Measurements from ENCODE around the gene TASP1.

The TASP1 gene

DNA sequence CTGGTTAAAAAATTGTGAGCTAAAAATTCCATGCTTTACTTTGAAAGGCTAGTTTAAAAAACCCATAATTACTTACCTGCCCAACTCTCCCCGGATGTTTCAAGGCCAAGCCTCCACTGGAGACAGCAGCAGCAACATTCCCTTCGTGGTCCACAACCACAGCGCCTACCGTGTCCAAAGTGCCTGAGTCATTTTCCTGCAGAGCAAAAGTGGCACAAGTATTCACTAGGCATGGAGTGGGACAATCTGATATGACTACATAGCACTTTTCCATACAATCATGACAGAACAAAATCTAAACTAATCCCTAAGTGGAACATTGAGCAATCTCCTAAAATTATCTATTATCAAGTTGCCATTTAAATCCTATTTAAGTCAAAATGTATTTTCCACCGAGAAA is 104.8 kb downstream of the TASP1 start:
- TF ChIP-seq CTCF (IDR thresholded peaks at IDR 0.05; ENCODE audit: extremely low read depth, missing control alignments): no peak
- no peak for DNase-seq (ENCODE audit: low spot score)

DNA sequence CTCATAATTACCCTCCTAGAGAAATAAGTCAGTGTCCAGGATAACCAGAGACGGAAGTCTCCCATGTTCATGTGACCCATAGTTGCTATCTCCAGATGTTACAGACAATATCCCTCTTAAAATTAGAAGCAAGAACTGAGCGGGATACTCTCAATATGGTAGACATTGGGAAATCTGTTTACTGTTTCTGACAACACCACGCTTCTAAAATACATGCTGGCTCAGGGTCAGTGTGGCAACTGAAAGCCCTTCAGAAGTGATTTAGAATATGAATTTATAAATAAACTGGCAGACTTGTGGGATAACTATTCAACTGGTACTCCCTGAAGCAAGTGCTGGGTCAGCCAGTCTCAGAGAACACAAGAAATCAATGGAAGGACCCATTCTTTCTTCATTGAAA is 108.6 kb downstream of the TASP1 start:
- DNase-seq (ENCODE audit: low spot score): no peak

DNA sequence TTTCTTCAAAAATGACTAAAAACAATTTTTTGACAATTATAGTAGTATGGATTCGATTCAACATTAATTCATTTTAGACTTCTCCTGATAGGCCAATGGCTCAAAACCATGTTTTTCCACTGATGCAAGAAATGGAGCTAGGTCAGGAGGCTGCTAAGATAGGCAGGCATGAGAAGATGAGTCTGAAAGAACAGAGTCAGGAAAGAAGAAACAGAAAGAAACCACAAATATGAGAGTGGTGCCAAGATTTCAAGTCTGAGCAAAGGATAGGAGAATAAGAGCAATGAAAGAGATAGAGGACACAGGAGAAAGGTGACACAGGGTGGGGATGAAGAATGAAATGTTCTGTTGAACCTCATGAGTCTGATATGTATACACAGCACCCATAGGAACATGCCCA is 112.2 kb downstream of the TASP1 start:
- TF ChIP-seq CTCF (IDR thresholded peaks at IDR 0.05; ENCODE audit: extremely low read depth, missing control alignments): no peak
- no peak for DNase-seq (ENCODE audit: low spot score)

More for the DNA sequence above, 108.6 kb downstream of the TASP1 start:
- TF ChIP-seq CTCF (IDR thresholded peaks at IDR 0.05; ENCODE audit: extremely low read depth, missing control alignments): no peak

DNA sequence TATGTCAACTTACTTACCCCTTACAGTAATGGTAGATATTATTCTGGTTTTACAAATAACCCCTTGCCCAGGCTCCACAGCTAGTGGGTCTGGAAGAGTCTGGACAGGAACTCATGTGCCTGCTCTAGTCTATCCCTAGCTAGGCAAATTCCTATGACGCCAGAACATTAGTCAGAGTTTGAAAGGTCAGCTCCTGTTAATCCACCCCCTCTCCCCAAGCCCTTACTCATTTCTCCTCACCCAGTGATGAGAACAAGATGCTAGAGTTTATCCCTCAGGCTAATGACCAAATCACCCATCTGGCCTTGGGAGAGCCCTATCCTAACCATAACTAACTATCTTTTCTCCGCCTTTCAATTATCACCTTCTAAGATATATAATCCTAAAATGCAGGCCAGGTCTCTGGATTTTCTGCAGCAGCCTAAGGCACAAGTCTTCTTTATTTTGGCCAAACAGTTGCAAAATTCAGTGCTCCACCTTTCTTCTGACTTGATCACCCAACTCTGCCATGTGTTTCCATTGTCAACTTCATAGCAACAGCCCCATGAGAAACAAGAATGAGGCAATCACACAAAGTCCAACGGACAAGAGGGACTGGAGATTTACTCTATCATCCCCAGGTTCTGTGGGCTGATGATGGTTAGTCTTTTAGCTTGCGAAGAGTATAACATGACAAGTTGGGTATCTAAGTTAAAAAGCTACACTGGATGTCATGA is 113.3 kb downstream of the TASP1 start:
- no peak for TF ChIP-seq CTCF (IDR thresholded peaks at IDR 0.05; ENCODE audit: extremely low read depth, missing control alignments)
- DNase-seq (ENCODE audit: low spot score): no peak

GRCh38 chr20:13524339-13524738 is 114.4 kb downstream of the TASP1 start:
- no peak for TF ChIP-seq CTCF (IDR thresholded peaks at IDR 0.05; ENCODE audit: extremely low read depth, missing control alignments)
- no peak for DNase-seq (ENCODE audit: low spot score)

GRCh38 chr20:13517831-13518230 is 120.9 kb downstream of the TASP1 start:
- no peak for DNase-seq (ENCODE audit: low spot score)
- TF ChIP-seq CTCF (IDR thresholded peaks at IDR 0.05; ENCODE audit: extremely low read depth, missing control alignments): no peak

DNA sequence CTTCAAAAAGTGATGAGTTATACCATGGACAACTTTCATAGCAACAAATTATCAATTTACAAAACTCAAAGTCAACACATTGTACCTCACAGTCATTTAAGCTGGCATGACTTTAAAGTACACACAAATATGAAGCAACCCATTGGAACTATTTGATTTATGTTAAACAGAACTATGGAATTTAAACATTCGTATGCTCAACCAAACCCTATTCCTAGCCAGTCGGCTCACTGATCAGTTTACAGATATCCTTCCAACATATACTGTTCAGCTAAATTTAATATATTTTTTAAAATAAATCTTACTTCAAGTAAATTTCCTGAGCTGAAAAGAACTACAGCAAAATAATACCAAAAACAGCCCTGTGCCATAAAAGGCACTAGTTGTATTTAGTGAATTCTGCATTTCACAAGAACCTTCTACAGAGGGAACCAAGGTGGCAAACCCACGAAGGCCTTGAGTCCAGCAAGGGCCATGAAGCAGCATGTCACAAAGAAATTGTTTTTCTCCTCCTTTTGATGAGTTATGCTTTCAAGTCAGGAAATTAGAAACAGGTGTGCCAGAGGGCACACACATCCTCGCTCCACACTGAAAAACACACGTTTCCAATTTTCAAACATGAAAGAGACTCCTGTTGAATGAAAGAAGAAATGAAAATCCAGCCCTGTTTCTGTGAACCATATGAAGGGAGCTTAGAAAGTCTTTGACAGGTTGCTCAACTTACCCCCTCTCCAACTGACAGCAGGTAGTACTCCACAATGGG is 122.8 kb downstream of the TASP1 start:
- no peak for DNase-seq (ENCODE audit: low spot score)

More for the DNA sequence above, 122.8 kb downstream of the TASP1 start:
- TF ChIP-seq CTCF (IDR thresholded peaks at IDR 0.05; ENCODE audit: extremely low read depth, missing control alignments): no peak

All from GM20000 (cell line).